Endothelial cell of umbilical vein (primary cell): ENCODE data around the gene TOMM5. TPM values are rescaled to one million over a fixed set of nuclear protein-coding genes. Genes with fewer than 3 reads are reported as not detected.

Source experiments
- BruUV-seq: library from RNA; stranded (reverse); fragments of 400-500 nt; replicated peaks from 2 replicates; lab custom pipeline; 2021; lab: Mats Ljungman, UMichigan
- CTCF ChIA-PET: fragments of 300-600, 350-600 bp; sonication (Branson Sonifier 250); formaldehyde crosslinking; loops from one replicate; lab custom pipeline; 2021; ENCODE audit warnings: antibody characterized with exemption, inconsistent platforms; lab: Charles Lee
- POLR2A ChIA-PET: fragments of 300-600, 350-600 bp; sonication (Branson Sonifier 250); formaldehyde crosslinking; loops from one replicate; lab custom pipeline; 2021; ENCODE audit warnings: antibody characterized with exemption, inconsistent platforms; lab: Charles Lee
- DNase-seq: peaks from one replicate; pipeline ENCODE4 v3.0.0-alpha.2; 2011; ENCODE audit warnings: low read depth, low spot score
- FAIRE-seq: peaks from 2 replicates; lab custom pipeline; 2011; peaks lifted over from hg19 to GRCh38; lab: Jason Lieb, UNC
- H2AFZ ChIP-seq: 2 replicates; pipeline ENCODE4 v1.6.0; 2012; ENCODE audit warnings: low read depth, low read length, control low read depth, inconsistent platforms
- H3K27ac ChIP-seq: 2 replicates; pipeline ENCODE4 v1.5.1; 2011; ENCODE audit warnings: low read depth, mild to moderate bottlenecking, control low read depth, low read length, moderate library complexity; ENCODE audit not compliant: insufficient read depth
- H3K27me3 ChIP-seq, 2 experiments: 2 replicates each; pipeline versions ENCODE4 v1.6.0 to v1.6.1; 2011; ENCODE audit warnings: low read length in 2 of 2, mixed read lengths in 1 of 2; ENCODE audit not compliant: control insufficient read depth in 2 of 2, insufficient read depth in 2 of 2
- H3K36me3 ChIP-seq, 2 experiments: 2 replicates in 1 of 2; 3 replicates in 1 of 2; pipeline ENCODE4 v1.5.1; 2011; ENCODE audit warnings: low read length in 2 of 2, mild to moderate bottlenecking in 1 of 2, moderate library complexity in 1 of 2; ENCODE audit not compliant: control insufficient read depth in 2 of 2, insufficient read depth in 2 of 2; ENCODE audit errors: extremely low read depth in 1 of 2
- H3K4me1 ChIP-seq: 3 replicates; pipeline ENCODE4 v1.5.1; 2011; ENCODE audit warnings: mild to moderate bottlenecking, low read length; ENCODE audit not compliant: control insufficient read depth, insufficient read depth; ENCODE audit errors: extremely low read depth
- H3K4me2 ChIP-seq: 2 replicates; pipeline ENCODE4 v1.6.1; 2011; ENCODE audit warnings: low read length, control low read depth, mixed read lengths; ENCODE audit not compliant: insufficient read depth
- H3K4me3 ChIP-seq, 3 experiments: fragments of 200-600 bp in 1 of 3; sonication (generic), shearing (Covaris generic) in 1 of 3; replicated peaks in 1 of 3; 2 replicates each; pipeline ENCODE4 v1.5.1; 2011 to 2016; ENCODE audit warnings: control low read depth in 3 of 3, low read length in 3 of 3, mild to moderate bottlenecking in 2 of 3, inconsistent platforms in 1 of 3, low read depth in 1 of 3, moderate library complexity in 1 of 3; ENCODE audit not compliant: insufficient read depth in 1 of 3
- H3K79me2 ChIP-seq: 2 replicates; pipeline ENCODE4 v1.6.0; 2012; ENCODE audit warnings: low read length, inconsistent platforms; ENCODE audit not compliant: control insufficient read depth, insufficient read depth
- H3K9ac ChIP-seq: replicated peaks from 2 replicates; pipeline ENCODE3; 2011; ENCODE audit warnings: low read length, control low read depth; ENCODE audit not compliant: insufficient read depth; ENCODE audit errors: extremely low read depth
- H3K9me1 ChIP-seq: replicated peaks from 3 replicates; pipeline ENCODE4 v1.6.0; 2011; ENCODE audit warnings: mild to moderate bottlenecking, low read length; ENCODE audit not compliant: control insufficient read depth, insufficient read depth; ENCODE audit errors: extremely low read depth
- H3K9me3 ChIP-seq: replicated peaks from 2 replicates; pipeline ENCODE4 v1.5.1; 2012; ENCODE audit warnings: low read length, inconsistent platforms; ENCODE audit not compliant: control insufficient read depth, insufficient read depth
- H4K20me1 ChIP-seq: replicated peaks from 2 replicates; pipeline ENCODE3; 2011; ENCODE audit warnings: mild to moderate bottlenecking, low read length; ENCODE audit not compliant: control insufficient read depth, insufficient read depth; ENCODE audit errors: extremely low read depth
- CTCF ChIP-seq, 2 donors: IDR thresholded peaks; 1 replicate in 1 of 2; 2 replicates in 1 of 2; pipeline ENCODE4 v1.5.1; 2011; ENCODE audit warnings: low read length in 2 of 2, mild to moderate bottlenecking in 2 of 2, moderate library complexity in 2 of 2, control low read depth in 1 of 2, inconsistent platforms in 1 of 2, low read depth in 1 of 2; ENCODE audit not compliant: insufficient read depth in 1 of 2; ENCODE audit errors: extremely low read depth in 1 of 2
- EZH2 ChIP-seq: IDR thresholded peaks from 2 replicates; pipeline ENCODE4 v1.6.1; 2012; ENCODE audit warnings: borderline replicate concordance, low read depth, mild to moderate bottlenecking, moderate library complexity, low read length, inconsistent platforms; ENCODE audit not compliant: severe bottlenecking
- FOS ChIP-seq: IDR thresholded peaks from 2 replicates; pipeline ENCODE4 v1.6.1; 2011; ENCODE audit warnings: mild to moderate bottlenecking, low read length, moderate library complexity, borderline replicate concordance; ENCODE audit not compliant: insufficient read depth
- GATA2 ChIP-seq: IDR thresholded peaks from 2 replicates; pipeline ENCODE4 v1.7.0; 2011; ENCODE audit warnings: low read depth, mild to moderate bottlenecking, moderate library complexity, mixed read lengths, low read length; ENCODE audit not compliant: insufficient read length, insufficient read depth
- JUN ChIP-seq: IDR thresholded peaks from 2 replicates; pipeline ENCODE4 v1.6.1; 2011; ENCODE audit warnings: borderline replicate concordance, low read depth; ENCODE audit not compliant: insufficient read length, insufficient read depth
- MYC ChIP-seq: IDR thresholded peaks from one replicate; pipeline ENCODE4 v1.6.1; 2011; ENCODE audit warnings: mild to moderate bottlenecking, low read depth, low read length
- POLR2A ChIP-seq: IDR thresholded peaks from 2 replicates; pipeline ENCODE4 v1.6.1; 2012; ENCODE audit warnings: low read depth, mild to moderate bottlenecking, control low read depth, low read length
- POLR2AphosphoS5 ChIP-seq: IDR thresholded peaks from 2 replicates; pipeline ENCODE4 v1.6.1; 2012; ENCODE audit warnings: low read depth, mild to moderate bottlenecking, control low read depth, low read length, moderate library complexity; ENCODE audit not compliant: insufficient read depth
- dilution Hi-C: fragments of 300-500 bp; cut with MboI; formaldehyde crosslinking; loops from one replicate; pipeline ENCODE4 v1.15.0; 2019; ENCODE audit warnings: low sequenced_read_pairs; ENCODE audit not compliant: extremely low pct_ligation_motif_present
- intact Hi-C: fragments of 100-400 bp; cut with micrococcal nuclease; formaldehyde crosslinking; loops from one replicate; pipeline ENCODE4 v1.10.0; 2022
- polyA plus RNA-seq, 4 experiments: library from polyadenylated mRNA; depleted of rRNA in 3 of 4; stranded (reverse) in 3 of 4; unstranded in 1 of 4; fragments of >200 nt; gene quantifications; 2 replicates each; pipeline versions ENCODE4 v1.2.1 to v1.2.3, GENCODE V29; 2011 to 2012; ENCODE audit warnings: missing spikeins in 1 of 4
- total RNA-seq: library from RNA; stranded (reverse); gene quantifications from 2 replicates; pipeline ENCODE4 v1.2.3, GENCODE V29; 2021
- TF ChIP-seq, protein P1 (sequence below): IDR thresholded peaks from 2 replicates; pipeline ENCODE4 v1.6.1; 2011; ENCODE audit not compliant: insufficient read depth, insufficient read length

Gene TOMM5
- total and polyA plus RNA-seq, 2 donors (not counting 3 experiments of a cell fraction or from before 2014, with no cell fraction given), result 122 to 147 TPM

- TF ChIP-seq EZH2, result no peak
- TF ChIP-seq, protein P1, sequence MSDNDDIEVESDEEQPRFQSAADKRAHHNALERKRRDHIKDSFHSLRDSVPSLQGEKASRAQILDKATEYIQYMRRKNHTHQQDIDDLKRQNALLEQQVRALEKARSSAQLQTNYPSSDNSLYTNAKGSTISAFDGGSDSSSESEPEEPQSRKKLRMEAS, result no peak
- no peak for TF ChIP-seq FOS
- TF ChIP-seq MYC, result no peak
- no peak for TF ChIP-seq JUN
- TF ChIP-seq POLR2A, result no peak
- no peak for TF ChIP-seq GATA2
- TF ChIP-seq POLR2AphosphoS5, result no peak
- no peak for TF ChIP-seq CTCF (IDR thresholded peaks at IDR 0.05; ENCODE audit: extremely low read depth in 1 of 2, insufficient read depth in 1 of 2, low read depth in 1 of 2, low read length in 2 of 2)
- Histone ChIP-seq H3K4me2 (no peak overlapping the region), H3K36me3 (no peaks in the 10 kb centered on the region), H3K9me1 (no peaks in the 10 kb centered on the region), H3K79me2 (peaks cover 3% of the 10 kb centered on the region), H3K27ac (no peak overlapping the region), H3K9ac (no peak overlapping the region), H3K27me3 (no peaks in the 10 kb centered on the region), H3K9me3 (no peaks in the 10 kb centered on the region), H2AFZ (no peak overlapping the region), H3K4me1 (no peaks in the 10 kb centered on the region), H4K20me1 (no peaks in the 10 kb centered on the region), H3K4me3 (no peak overlapping the region)
- dilution Hi-C loops, result no loop called here
- BruUV-seq, result no TSS peak
- DNase-seq, result no peak
- FAIRE-seq, result no peak
- intact Hi-C loops, result no loop called here
- ChIA-PET POLR2A (interaction anchor here (0.7 kb wide), 1 partner anchor 17 kb away, joined by 3 read pairs; no protein-coding TSS in a partner anchor), CTCF (interaction anchor here (1.1 to 1.3 kb wide), 2 partner anchors 8 kb away, joined by 3 read pairs; no protein-coding TSS in a partner anchor)
These were observed 26.5 kb downstream of the TOMM5 start for GRCh38 chr9:37565661-37566618.
